ENCODE measurements around the gene VWDE.
A peak's percentile ranks its signal among the peaks of the same experiment; 100 is the strongest.

VWDE gene

GRCh38 chr7:12328888-12329770 lies 74.5 kb downstream of the VWDE start:
- no peak for DNase-seq (ENCODE audit: low spot score)

- DNase-seq (ENCODE audit: low spot score): no peak
Measured at GRCh38 chr7:12327922-12328321, 75.7 kb downstream of the VWDE start.

- DNase-seq (ENCODE audit: low spot score): no peak
Measured at GRCh38 chr7:12325646-12326045, 78.0 kb downstream of the VWDE start.

DNA sequence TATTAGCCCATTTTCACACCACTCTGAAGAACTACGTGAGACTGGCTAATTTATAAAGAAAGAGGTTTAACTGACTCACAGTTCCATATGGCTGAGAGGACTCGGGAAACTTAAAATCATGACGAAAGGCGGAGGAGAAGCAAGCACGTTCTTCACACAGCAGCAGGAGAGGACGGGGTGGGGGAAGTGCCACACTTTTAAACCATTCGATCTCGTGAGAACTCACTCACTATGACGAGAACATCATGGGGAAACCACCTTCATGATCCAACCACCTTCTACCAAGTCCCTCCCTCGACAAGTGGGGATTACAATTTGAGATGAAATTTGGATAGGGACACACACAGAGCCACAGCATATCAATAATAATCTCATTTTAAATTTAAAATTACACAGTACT lies 80.2 kb downstream of the VWDE start:
- no peak for DNase-seq (ENCODE audit: low spot score)

- DNase-seq (ENCODE audit: low spot score): no peak
Measured at GRCh38 chr7:12322903-12323300, 80.8 kb downstream of the VWDE start.

DNA sequence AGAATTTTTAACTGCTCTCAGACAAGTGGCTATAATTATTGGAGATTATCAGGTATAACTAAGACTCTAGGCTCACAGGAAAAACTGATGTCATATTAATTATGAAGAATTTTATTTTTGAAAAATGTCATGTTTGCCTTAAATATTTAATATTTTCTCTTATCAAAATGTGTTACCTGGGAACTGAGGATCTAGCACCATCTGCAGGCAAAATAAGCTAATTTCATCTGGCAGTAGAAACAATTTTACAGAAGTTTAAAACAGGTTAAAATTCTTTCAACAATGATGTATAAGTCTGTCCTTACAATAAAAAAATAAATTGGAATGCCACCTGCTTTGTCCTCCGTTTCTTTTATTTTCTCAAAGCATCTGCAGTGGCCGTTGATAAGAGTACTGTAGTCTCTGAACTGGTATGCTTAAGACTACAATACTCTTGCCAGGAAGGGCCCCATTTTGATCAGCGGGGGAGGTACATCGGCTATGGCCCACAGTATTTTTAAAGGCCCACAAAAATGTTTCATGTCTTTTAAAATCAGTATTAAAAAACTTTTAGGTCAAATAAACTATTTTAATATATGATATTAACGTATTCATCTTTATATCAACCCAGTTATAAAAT lies 81.3 kb downstream of the VWDE start:
- peak; percentile 47 for DNase-seq (ENCODE audit: low spot score)

- no peak for DNase-seq (ENCODE audit: low spot score)
Measured at GRCh38 chr7:12320987-12321647, 82.5 kb downstream of the VWDE start.

- DNase-seq (ENCODE audit: low spot score): no peak
Measured at GRCh38 chr7:12320241-12320986, 83.3 kb downstream of the VWDE start.

- no peak for DNase-seq (ENCODE audit: low spot score)
Measured at GRCh38 chr7:12317675-12318074, 86.0 kb downstream of the VWDE start.

- no peak for DNase-seq (ENCODE audit: low spot score)
Measured at GRCh38 chr7:12316925-12317324, 86.7 kb downstream of the VWDE start.

- no peak for DNase-seq (ENCODE audit: low spot score)
Measured at GRCh38 chr7:12315049-12315448, 88.6 kb downstream of the VWDE start.

DNA sequence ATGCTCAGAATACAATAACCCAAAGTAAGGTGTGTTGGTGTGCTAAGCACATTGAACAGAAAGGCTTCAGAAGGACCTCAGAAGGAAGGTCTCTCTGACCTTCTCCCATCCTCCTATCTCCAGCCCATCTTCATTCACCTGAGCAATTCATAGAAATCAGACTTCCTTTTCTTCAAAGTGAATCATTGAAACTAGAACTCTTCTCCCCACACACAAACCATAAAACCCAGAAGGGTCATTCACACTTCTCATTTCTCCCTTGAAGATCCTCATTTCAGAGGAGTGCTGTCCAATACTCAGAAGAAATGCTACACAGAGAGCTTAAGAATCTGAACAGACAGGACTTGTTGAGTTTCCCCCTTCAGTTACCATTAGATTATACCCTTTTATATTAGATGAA lies 89.5 kb downstream of the VWDE start:
- DNase-seq (ENCODE audit: low spot score): no peak

DNA sequence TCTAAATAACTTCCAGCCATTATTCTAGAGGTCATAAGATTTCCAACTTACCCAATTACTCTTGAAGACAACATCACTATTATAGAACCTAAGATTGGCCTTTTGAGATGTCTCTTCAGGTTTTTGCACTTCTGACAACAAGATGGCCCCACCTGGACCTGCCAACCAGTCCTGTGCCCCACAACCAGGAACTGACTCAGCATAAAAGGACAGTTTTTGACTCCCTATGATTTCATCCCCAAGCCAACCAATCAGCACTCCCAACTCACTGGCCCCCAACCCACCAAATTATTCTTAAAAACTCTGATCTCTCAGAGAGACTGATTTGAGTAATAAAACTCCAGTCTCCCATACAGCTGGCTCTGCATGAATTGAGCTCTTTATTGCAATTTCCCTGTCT lies 98.2 kb downstream of the VWDE start:
- no peak for DNase-seq (ENCODE audit: low spot score)

DNA sequence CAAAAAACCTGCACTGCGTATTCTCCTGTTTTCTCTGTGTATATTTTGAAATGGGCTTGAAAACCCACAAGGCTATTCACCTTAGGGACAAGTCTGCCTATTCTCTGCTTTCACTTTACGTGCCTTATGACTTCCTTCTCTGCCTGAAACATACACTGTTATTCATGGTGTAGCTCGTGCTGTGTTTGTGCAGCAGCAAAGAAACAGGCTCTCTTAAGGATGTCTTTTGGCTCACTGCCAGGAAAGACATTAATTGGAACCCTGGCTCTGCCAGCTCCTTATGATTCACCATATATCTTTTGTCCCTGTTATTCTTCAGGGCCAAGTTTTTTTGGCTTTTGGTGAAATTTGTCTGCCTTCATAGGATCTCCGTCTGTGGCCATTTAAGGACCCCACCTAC lies 100.2 kb downstream of the VWDE start:
- no peak for DNase-seq (ENCODE audit: low spot score)

GRCh38 chr7:12303062-12303461 lies 100.6 kb downstream of the VWDE start:
- no peak for DNase-seq (ENCODE audit: low spot score)

- DNase-seq (ENCODE audit: low spot score): no peak
Measured at GRCh38 chr7:12300415-12300814, 103.2 kb downstream of the VWDE start.

GRCh38 chr7:12299367-12299766 lies 104.3 kb downstream of the VWDE start:
- DNase-seq (ENCODE audit: low spot score): no peak

DNA sequence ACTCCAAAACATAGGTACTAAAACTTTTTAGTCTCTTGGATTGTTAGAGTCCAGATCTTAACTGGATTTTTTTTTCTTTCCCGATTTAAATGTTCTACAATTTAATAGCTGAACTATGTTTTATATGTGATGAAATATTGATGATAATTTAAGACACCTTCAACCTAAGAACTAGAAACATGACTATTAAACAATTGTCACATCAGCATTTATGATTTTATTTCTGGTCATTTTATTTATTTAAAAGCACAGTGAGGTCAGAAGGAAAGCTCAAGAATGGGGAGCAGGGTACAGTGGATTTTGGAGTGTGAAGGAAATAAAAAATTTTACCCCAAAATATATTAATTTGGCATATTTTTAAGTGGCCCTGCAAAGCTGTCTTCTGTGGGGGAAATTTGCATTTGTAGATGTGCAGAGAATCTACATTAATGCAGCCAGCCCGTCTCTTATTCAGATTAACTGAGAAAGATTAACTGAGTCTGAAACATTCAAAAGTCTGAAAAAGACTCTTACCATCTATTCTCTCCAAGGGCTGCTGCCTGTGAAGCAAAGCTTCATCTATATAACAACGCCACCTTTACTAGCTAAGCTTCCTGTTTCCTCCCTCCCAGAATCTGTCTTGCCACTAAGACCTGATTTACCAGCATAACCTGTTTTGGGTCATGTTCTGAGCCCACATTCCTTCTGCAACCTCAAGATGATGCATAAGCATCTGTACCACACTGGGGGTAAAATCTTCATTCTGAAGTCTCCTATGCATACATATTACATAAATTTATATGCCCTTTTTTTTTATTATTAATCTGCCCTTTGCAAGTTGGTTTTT lies 106.2 kb downstream of the VWDE start:
- DNase-seq (ENCODE audit: low spot score): no peak

- DNase-seq (ENCODE audit: low spot score): no peak
Measured at GRCh38 chr7:12296051-12296570, 107.6 kb downstream of the VWDE start.

- no peak for DNase-seq (ENCODE audit: low spot score)
Measured at GRCh38 chr7:12294701-12295100, 109.0 kb downstream of the VWDE start.

DNA sequence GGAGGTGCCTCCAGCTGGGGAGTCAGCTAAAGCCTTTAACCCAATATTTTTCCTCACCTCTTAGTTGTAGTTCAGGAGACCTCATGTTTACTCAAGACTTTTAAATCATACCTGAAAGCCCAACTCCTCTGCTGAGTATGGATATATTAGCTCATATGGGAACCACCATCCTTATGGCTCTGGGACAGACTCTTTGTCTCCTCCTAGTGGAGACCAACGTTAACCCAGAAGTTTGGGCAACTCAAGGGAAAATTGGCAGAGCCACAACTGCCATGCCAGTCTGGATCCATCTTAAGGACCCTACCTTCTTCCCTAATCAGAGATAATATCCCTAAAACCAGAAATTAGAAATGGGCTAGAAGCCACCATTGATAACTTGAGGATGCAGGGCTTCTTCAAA lies 111.8 kb downstream of the VWDE start:
- no peak for DNase-seq (ENCODE audit: low spot score)
